Stimulated activated effector memory CD8-positive, alpha-beta T cell treated with anti-CD3 and anti-CD28 coated beads, Interleukin-12 subunit alpha, Interleukin-12 subunit beta, amount 100 ng/mL, for 72 hours (primary cell): ENCODE results near the gene ZNF500.

Experiments
- ATAC-seq: fragments of 150-1000 bp; cut with Tn5 transposase; 2 replicates; pipeline ENCODE4 v1.10.0; 2021
- DNase-seq, 2 donors: peaks; one replicate each; pipeline ENCODE4 v3.0.0; 2021 to 2022; ENCODE audit warnings: low spot score in 2 of 2
- H3K27ac Mint-ChIP-seq: one replicate; pipeline ENCODE4 v1.8.0; 2022; ENCODE audit warnings: mild to moderate bottlenecking, mixed read lengths
- H3K36me3 Mint-ChIP-seq: one replicate; pipeline ENCODE4 v1.8.0; 2022; ENCODE audit warnings: mild to moderate bottlenecking, mixed read lengths
- H3K4me1 Mint-ChIP-seq: one replicate; pipeline ENCODE4 v1.8.0; 2022; ENCODE audit warnings: mixed read lengths
- H3K4me3 Mint-ChIP-seq: one replicate; pipeline ENCODE4 v1.8.0; 2022; ENCODE audit warnings: mild to moderate bottlenecking, mixed read lengths
- H3K9me3 Mint-ChIP-seq: one replicate; pipeline ENCODE4 v1.8.0; 2022; ENCODE audit warnings: mixed read lengths

Gene ZNF500

GRCh38 chr16:4767872-4768548 is 1.0 kb upstream of the ZNF500 start:
- peak; percentile 2 for ATAC-seq
- Mint-ChIP-seq H3K9me3 (no peaks in the 10 kb centered on the region), H3K27ac (peak overlapping the region; percentile 85), H3K36me3 (peaks cover 38% of the 10 kb centered on the region), H3K4me1 (peaks cover 31% of the 10 kb centered on the region), H3K4me3 (peak overlapping the region; percentile 88)
- DNase-seq, result no peak

GRCh38 chr16:4765511-4766474 is 1.2 kb downstream of the ZNF500 start:
- H3K36me3 Mint-ChIP-seq, result peaks cover 60% of the 10 kb centered on the region
- peak overlapping the region; percentile 85 for H3K27ac Mint-ChIP-seq
- peak overlapping the region; percentile 88 for H3K4me3 Mint-ChIP-seq
- ATAC-seq, result no peak
- H3K9me3 Mint-ChIP-seq, result no peaks in the 10 kb centered on the region
- peaks cover 31% of the 10 kb centered on the region for H3K4me1 Mint-ChIP-seq
- DNase-seq, result no peak

GRCh38 chr16:4763791-4764190 is 3.2 kb downstream of the ZNF500 start:
- Mint-ChIP-seq H3K4me3 (no peak overlapping the region), H3K36me3 (peaks cover 80% of the 10 kb centered on the region), H3K27ac (peak overlapping the region; percentile 60), H3K4me1 (peaks cover 26% of the 10 kb centered on the region), H3K9me3 (no peaks in the 10 kb centered on the region)
- DNase-seq, result no peak
- ATAC-seq, result no peak

- Mint-ChIP-seq H3K4me1 (peaks cover 14% of the 10 kb centered on the region), H3K4me3 (no peak overlapping the region), H3K9me3 (no peaks in the 10 kb centered on the region), H3K27ac (peak overlapping the region; percentile 76), H3K36me3 (peaks cover 83% of the 10 kb centered on the region)
- ATAC-seq (no peak), DNase-seq (no peak)
These were observed 4.8 kb downstream of the ZNF500 start for GRCh38 chr16:4762205-4762604.

- H3K36me3 Mint-ChIP-seq, result peaks cover 90% of the 10 kb centered on the region
- ATAC-seq (no peak), DNase-seq (no peak)
- H3K4me3 Mint-ChIP-seq, result no peak overlapping the region
- H3K4me1 Mint-ChIP-seq, result peaks cover 6% of the 10 kb centered on the region
- H3K27ac Mint-ChIP-seq, result peak overlapping the region; percentile 48
- H3K9me3 Mint-ChIP-seq, result no peaks in the 10 kb centered on the region
These were observed 6.6 kb downstream of the ZNF500 start for GRCh38 chr16:4760221-4760910.

- no peak for DNase-seq
- H3K36me3 Mint-ChIP-seq, result peaks cover 87% of the 10 kb centered on the region
These were observed 11.3 kb downstream of the ZNF500 start for GRCh38 chr16:4755687-4756086.

GRCh38 chr16:4754865-4755264 is 12.1 kb downstream of the ZNF500 start:
- Mint-ChIP-seq H3K27ac (no peak overlapping the region), H3K4me1 (peaks cover 3% of the 10 kb centered on the region), H3K9me3 (no peaks in the 10 kb centered on the region), H3K4me3 (no peak overlapping the region), H3K36me3 (peaks cover 82% of the 10 kb centered on the region)
- no peak for ATAC-seq
- no peak for DNase-seq

More at GRCh38 chr16:4755687-4756086, 11.3 kb downstream of the ZNF500 start:
- H3K4me3 Mint-ChIP-seq, result no peak overlapping the region
- H3K4me1 Mint-ChIP-seq, result peaks cover 6% of the 10 kb centered on the region
- no peaks in the 10 kb centered on the region for H3K9me3 Mint-ChIP-seq
- peak overlapping the region; percentile 43 for H3K27ac Mint-ChIP-seq
- ATAC-seq, result no peak

- no peak overlapping the region for H3K4me3 Mint-ChIP-seq
- DNase-seq, result no peak
- H3K36me3 Mint-ChIP-seq, result peaks cover 65% of the 10 kb centered on the region
- ATAC-seq, result no peak
- H3K4me1 Mint-ChIP-seq, result peaks cover 4% of the 10 kb centered on the region
- H3K27ac Mint-ChIP-seq, result no peak overlapping the region
- no peaks in the 10 kb centered on the region for H3K9me3 Mint-ChIP-seq
These were observed 13.7 kb downstream of the ZNF500 start for GRCh38 chr16:4753227-4753626.

GRCh38 chr16:4752351-4753100 is 14.4 kb downstream of the ZNF500 start:
- Mint-ChIP-seq H3K9me3 (no peaks in the 10 kb centered on the region), H3K4me3 (no peak overlapping the region), H3K36me3 (peaks cover 58% of the 10 kb centered on the region), H3K4me1 (peaks cover 11% of the 10 kb centered on the region), H3K27ac (no peak overlapping the region)
- DNase-seq (no peak), ATAC-seq (no peak)

GRCh38 chr16:4750896-4751295 is 16.1 kb downstream of the ZNF500 start:
- Mint-ChIP-seq H3K9me3 (no peaks in the 10 kb centered on the region), H3K36me3 (peaks cover 42% of the 10 kb centered on the region), H3K27ac (no peak overlapping the region), H3K4me1 (peaks cover 13% of the 10 kb centered on the region), H3K4me3 (no peak overlapping the region)
- no peak for DNase-seq
- no peak for ATAC-seq

GRCh38 chr16:4749700-4750257 is 17.2 kb downstream of the ZNF500 start:
- no peak for ATAC-seq
- Mint-ChIP-seq H3K27ac (peak overlapping the region; percentile 81), H3K36me3 (peaks cover 32% of the 10 kb centered on the region), H3K4me1 (peaks cover 13% of the 10 kb centered on the region), H3K4me3 (no peak overlapping the region), H3K9me3 (no peaks in the 10 kb centered on the region)
- DNase-seq, result no peak

GRCh38 chr16:4748682-4749411 is 18.1 kb downstream of the ZNF500 start:
- H3K4me1 Mint-ChIP-seq, result peaks cover 13% of the 10 kb centered on the region
- H3K27ac Mint-ChIP-seq, result peak overlapping the region; percentile 81
- no peak for ATAC-seq
- H3K9me3 Mint-ChIP-seq, result no peaks in the 10 kb centered on the region
- no peak overlapping the region for H3K4me3 Mint-ChIP-seq
- H3K36me3 Mint-ChIP-seq, result peaks cover 26% of the 10 kb centered on the region
- DNase-seq, result no peak

GRCh38 chr16:4747906-4748681 is 18.9 kb downstream of the ZNF500 start:
- no peak for ATAC-seq
- Mint-ChIP-seq H3K36me3 (peaks cover 19% of the 10 kb centered on the region), H3K4me3 (no peak overlapping the region)

More at GRCh38 chr16:4747906-4748681, 18.9 kb downstream of the ZNF500 start:
- Mint-ChIP-seq H3K27ac (peak overlapping the region; percentile 81), H3K4me1 (peaks cover 19% of the 10 kb centered on the region), H3K9me3 (no peaks in the 10 kb centered on the region)
- no peak for DNase-seq
